Stomach (tissue), 4 donors: ENCODE data around the gene TRAF3.

Source experiments
- CTCF ChIP-seq, 7 experiments: fragments of 450-650 bp in 4 of 7; fragments of 200-600 bp in 3 of 7; sonication (generic) in 3 of 7; IDR thresholded peaks; one replicate each; pipeline ENCODE4 v1.5.1; 2016 to 2019; ENCODE audit warnings: antibody characterized with exemption in 7 of 7, control low read depth in 2 of 7, mild to moderate bottlenecking in 1 of 7
- EP300 ChIP-seq: sonication (generic); formaldehyde crosslinking; IDR thresholded peaks from one replicate; pipeline ENCODE4 v1.6.1; 2017; ENCODE audit warnings: antibody characterized with exemption
- POLR2A ChIP-seq, 4 donors: fragments of 450-650 bp; IDR thresholded peaks; one replicate each; pipeline ENCODE4 v1.6.1; 2016; ENCODE audit warnings: antibody characterized with exemption in 4 of 4, control low read depth in 2 of 4, mild to moderate bottlenecking in 1 of 4, moderate library complexity in 1 of 4

GRCh38 chr14:102922490-102923200 lies 145.4 kb downstream of the TRAF3 start, which contains the start of gene AMN:
- no peak for TF ChIP-seq CTCF (IDR thresholded peaks at IDR 0.05)
- TF ChIP-seq EP300: no peak
- TF ChIP-seq POLR2A (IDR thresholded peaks at IDR 0.05): no peak
